Measurements from ENCODE around the gene FAT3. TPM values are rescaled to one million over a fixed set of nuclear protein-coding genes. Genes with fewer than 3 reads are reported as not detected.

The FAT3 gene
- total and polyA plus RNA-seq, 2 of the 4 experiments (the other 2 are of a cell fraction) = 0.53 to 2.9 TPM

GRCh38 chr11:92267968-92268367, 43.4 kb downstream of the FAT3 start:
- H2AK5ac ChIP-seq (ENCODE audit: low read depth, low read length) = peak overlapping the region; percentile 52; the same call in 1 of the 2 replicates
- ATAC-seq (ENCODE audit: low read depth) (no peak), DNase-seq (no peak)
- no peak overlapping the region for H3K9ac ChIP-seq (ENCODE audit: low read depth, low read length)
- peaks cover 2% of the 10 kb centered on the region; the same call in 1 of the 2 replicates for H3K4me1 ChIP-seq (ENCODE audit: control insufficient read depth, insufficient read depth, low read length)
- BruUV-seq (replicated peaks) = no TSS peak
- H2BK5ac ChIP-seq (ENCODE audit: low read depth, low read length, poor library complexity, severe bottlenecking) = peak overlapping the region; percentile 55
- H3K18ac ChIP-seq (ENCODE audit: low read depth, low read length) = peak overlapping the region; percentile 82
- H2AK9ac ChIP-seq (replicated peaks; ENCODE audit: low read depth, low read length, poor library complexity) = no peak overlapping the region
- peak overlapping the region in 1 of 2 experiments; percentile 60; a peak in 2 of 4 replicates for H4K8ac ChIP-seq (ENCODE audit: low read depth in 2 of 2, low read length in 2 of 2)
- no peak overlapping the region; the same call in 2 of the 3 replicates for H2BK15ac ChIP-seq (ENCODE audit: low read depth, low read length)
- no peaks in the 10 kb centered on the region for H3K27me3 ChIP-seq (ENCODE audit: control insufficient read depth, insufficient read depth, low read length)
- H3K79me1 ChIP-seq (ENCODE audit: low read depth in 1 of 2, low read length in 2 of 2) = no peaks in the 10 kb centered on the region
- H3K4me2 ChIP-seq (ENCODE audit: low read depth, low read length) = no peak overlapping the region
- dilution Hi-C loops (cut with HindIII; ENCODE audit: low sequenced_read_pairs, unreplicated experiment) (no loop called here), in situ Hi-C loops (cut with MboI; ENCODE audit: low sequenced_read_pairs) (no loop called here), intact Hi-C loops (cut with micrococcal nuclease) (loop anchor here (5.0 kb wide), 1 partner anchor 114 kb away; no protein-coding TSS in a partner anchor)
- 0 out of 2 replicates have a peak overlapping the region, but pooled peaks have one; percentile 52 for H3K14ac ChIP-seq (replicated peaks; ENCODE audit: low read depth, low read length)
- H3K4ac ChIP-seq (ENCODE audit: low read depth, low read length) = peak overlapping the region; percentile 83
- no peaks in the 10 kb centered on the region for H4K20me1 ChIP-seq (ENCODE audit: insufficient read depth, low read length)
- no peak overlapping the region for H3K4me3 ChIP-seq (ENCODE audit: insufficient read depth, low read depth, low read length)
- no peaks in the 10 kb centered on the region; the same call in 1 of the 2 replicates for H3K9me1 ChIP-seq (ENCODE audit: insufficient read depth, low read length)
- H2BK120ac ChIP-seq (ENCODE audit: low read depth, low read length) = peak overlapping the region; percentile 81
- H4K5ac ChIP-seq (ENCODE audit: low read depth, low read length) = peak overlapping the region; percentile 38; the same call in 1 of the 2 replicates
- CTCF ChIA-PET = no interaction called here
- H4K91ac ChIP-seq (ENCODE audit: insufficient read depth, low read depth, low read length) = peak overlapping the region; percentile 63
- H3K56ac ChIP-seq (ENCODE audit: extremely low read depth, insufficient read depth, low read length) = no peak overlapping the region
- no peak overlapping the region for H3K27ac ChIP-seq (ENCODE audit: insufficient read depth, low read length)
- H3K9me3 ChIP-seq (ENCODE audit: control insufficient read depth, insufficient read depth, low read length) = no peaks in the 10 kb centered on the region
- POLR2A ChIA-PET (ENCODE audit: unreplicated experiment) = no interaction called here
- TF ChIP-seq FOS (IDR thresholded peaks at IDR 0.05; ENCODE audit: low read depth, low read length) (no peak), RAD21 (IDR thresholded peaks at IDR 0.05; ENCODE audit: low read length) (no peak), RCOR1 (IDR thresholded peaks at IDR 0.05; ENCODE audit: insufficient replicate concordance, low read length) (no peak), NFE2L2 (IDR thresholded peaks at IDR 0.05; ENCODE audit: low read depth, low read length) (no peak), CEBPB (IDR thresholded peaks at IDR 0.05; ENCODE audit: low read depth, low read length) (no peak), SMC3 (IDR thresholded peaks at IDR 0.05; ENCODE audit: low read depth, low read length) (no peak), POLR2A (IDR thresholded peaks at IDR 0.05; ENCODE audit: low read depth, low read length) (no peak), CHD1 (IDR thresholded peaks at IDR 0.05; ENCODE audit: low read depth, low read length) (no peak), CTCF (conservative IDR thresholded peaks at IDR 0.05; ENCODE audit: low read depth, low read length) (no peak), MXI1 (IDR thresholded peaks at IDR 0.05; ENCODE audit: borderline replicate concordance, low read depth, low read length) (no peak), MAFK (IDR thresholded peaks at IDR 0.05; ENCODE audit: low read depth, low read length) (no peak), RFX5 (IDR thresholded peaks at IDR 0.05; ENCODE audit: low read depth, low read length) (no peak), BHLHE40 (IDR thresholded peaks at IDR 0.05; ENCODE audit: low read depth, low read length) (no peak), ELK1 (IDR thresholded peaks at IDR 0.05; ENCODE audit: borderline replicate concordance, low read depth, low read length) (no peak), MAZ (IDR thresholded peaks at IDR 0.05; ENCODE audit: borderline replicate concordance, low read depth, low read length) (no peak)
- TF ChIP-seq, protein P1, sequence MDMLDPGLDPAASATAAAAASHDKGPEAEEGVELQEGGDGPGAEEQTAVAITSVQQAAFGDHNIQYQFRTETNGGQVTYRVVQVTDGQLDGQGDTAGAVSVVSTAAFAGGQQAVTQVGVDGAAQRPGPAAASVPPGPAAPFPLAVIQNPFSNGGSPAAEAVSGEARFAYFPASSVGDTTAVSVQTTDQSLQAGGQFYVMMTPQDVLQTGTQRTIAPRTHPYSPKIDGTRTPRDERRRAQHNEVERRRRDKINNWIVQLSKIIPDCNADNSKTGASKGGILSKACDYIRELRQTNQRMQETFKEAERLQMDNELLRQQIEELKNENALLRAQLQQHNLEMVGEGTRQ (IDR thresholded peaks at IDR 0.05; ENCODE audit: low read depth, low read length) = no peak
- H2AFZ ChIP-seq (replicated peaks; ENCODE audit: low read length, poor library complexity) = no peak overlapping the region
- H3K23ac ChIP-seq (ENCODE audit: low read depth, low read length) = peak overlapping the region; percentile 45
- peak overlapping the region; percentile 94 for H2BK20ac ChIP-seq (ENCODE audit: low read depth, low read length)
- H3K36me3 ChIP-seq (ENCODE audit: control insufficient read depth, insufficient read depth, low read length) = no peaks in the 10 kb centered on the region

Measured in IMR-90 (cell line).